NCI-H82 (cell line): ENCODE results near the gene PTGER4.
"Not testable (repeated sequence)": the region's sequence is repeated elsewhere in the genome, so short reads cannot be mapped to it uniquely, and the experiment has no call there.

Source experiments
- DNase-seq: peaks from one replicate; lab custom pipeline; 2025; lab: John Stamatoyannopoulos, UW

PTGER4 gene

DNA sequence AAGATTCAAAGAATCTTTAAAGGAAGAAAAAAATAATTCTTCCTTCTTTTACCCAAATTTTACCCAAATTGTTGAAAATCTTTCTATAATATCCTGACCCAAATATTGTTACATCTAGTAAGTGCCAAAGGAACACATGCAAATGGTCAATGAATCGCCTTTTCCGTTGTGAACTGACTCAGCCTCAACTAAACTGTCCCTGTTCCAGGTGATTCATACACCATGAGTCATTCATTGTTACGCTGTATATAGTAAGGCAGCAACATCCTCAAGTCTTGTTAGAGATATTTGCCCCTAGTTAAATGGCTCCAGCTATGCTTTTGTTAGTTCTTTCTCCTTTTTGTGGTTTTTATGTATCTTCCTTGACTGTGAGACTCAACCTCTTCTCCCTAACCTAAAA, 9.7 kb downstream of the PTGER4 start:
- DNase-seq: no peak

DNA sequence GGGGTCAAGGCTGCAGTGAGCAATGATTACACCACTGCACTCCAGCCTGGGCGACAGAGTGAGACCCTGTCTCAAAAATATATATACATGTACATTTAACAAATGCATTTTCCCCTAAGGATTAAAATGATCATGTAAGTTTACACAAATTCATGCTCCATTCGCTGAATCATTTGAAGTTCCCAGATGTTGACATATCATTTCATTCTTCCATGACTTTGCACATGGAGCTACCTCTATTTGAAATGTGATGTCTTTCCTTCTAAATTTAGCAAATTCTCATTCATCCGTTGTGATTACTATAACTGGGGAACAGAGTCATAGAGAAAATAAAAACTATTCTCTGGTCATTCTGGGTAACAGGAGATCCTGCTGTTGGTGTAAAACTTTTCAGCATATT, 10.6 kb downstream of the PTGER4 start:
- no peak for DNase-seq

DNA sequence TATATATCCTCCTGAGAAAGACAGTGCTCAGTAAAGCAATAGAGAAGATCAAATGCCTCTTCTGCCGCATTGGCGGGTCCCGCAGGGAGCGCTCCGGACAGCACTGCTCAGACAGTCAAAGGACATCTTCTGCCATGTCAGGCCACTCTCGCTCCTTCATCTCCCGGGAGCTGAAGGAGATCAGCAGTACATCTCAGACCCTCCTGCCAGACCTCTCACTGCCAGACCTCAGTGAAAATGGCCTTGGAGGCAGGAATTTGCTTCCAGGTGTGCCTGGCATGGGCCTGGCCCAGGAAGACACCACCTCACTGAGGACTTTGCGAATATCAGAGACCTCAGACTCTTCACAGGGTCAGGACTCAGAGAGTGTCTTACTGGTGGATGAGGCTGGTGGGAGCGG, 12.2 kb downstream of the PTGER4 start:
- no peak for DNase-seq

DNA sequence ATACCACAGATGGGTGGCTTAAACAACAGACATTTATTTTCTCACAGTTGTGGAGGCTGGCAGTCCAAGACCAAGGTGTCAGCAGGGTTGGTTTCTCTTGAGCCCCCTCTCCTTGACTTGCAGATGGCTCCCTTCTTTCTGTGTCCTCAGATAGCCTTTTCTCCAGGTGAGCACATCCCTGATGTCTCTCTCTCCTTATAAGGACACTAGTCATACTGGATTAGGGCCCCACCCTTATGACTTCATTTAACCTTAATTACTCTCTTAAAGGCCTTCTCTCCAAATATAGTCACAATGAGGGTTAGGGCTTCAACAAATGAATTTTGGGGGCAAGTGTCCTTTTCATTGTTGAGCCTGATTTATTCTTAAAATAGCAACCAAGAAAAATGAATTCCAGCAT, 14.7 kb downstream of the PTGER4 start:
- DNase-seq: no peak

DNA sequence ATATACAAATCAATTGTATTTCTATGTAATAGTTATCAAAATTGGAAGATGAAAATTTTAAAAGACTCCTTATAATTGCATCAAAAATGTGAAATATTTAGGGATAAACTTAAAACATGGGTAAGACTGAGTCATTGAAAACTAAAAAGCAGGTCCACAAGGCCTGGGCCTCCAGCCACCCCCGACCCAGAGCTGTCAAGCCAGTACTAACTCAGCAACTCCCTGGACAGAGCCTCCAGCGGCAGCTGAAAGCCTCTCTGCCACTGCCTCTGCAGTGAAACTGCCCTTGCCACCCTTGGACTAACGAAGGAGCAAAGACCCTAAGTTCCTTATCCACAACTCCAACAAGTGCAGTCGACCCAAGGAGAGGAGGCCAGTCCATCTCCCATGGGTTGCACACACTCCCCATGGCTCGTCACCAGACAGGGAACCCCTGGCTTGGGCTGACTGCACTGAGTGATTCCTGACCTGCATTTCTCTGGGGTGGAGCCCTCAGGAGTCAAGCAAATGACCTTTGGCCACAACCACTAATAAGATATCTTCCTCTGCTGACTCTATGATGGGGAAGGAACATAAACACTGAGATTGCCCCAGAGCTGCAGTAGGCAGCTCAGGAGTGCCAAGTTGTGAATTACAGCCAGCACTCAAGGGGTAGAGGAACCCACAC, 20.5 kb downstream of the PTGER4 start:
- no peak for DNase-seq

DNA sequence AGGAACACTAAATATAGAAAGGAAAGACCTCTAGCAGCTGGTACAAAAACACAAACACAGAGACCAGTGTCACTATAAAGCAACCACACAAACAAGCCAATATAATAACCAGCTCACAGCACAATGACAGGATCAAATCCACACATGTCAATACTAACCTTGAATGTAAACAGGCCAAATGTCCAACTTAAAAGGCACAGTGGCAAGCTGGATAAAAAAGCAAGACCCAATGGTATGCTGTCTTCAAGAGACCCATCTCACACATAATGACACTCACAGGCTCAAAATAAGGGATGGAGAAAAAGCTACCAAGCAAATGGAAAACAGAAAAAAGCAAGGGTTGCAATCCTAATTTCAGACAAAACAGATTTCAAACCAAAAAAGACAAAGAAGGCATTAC, 22.3 kb downstream of the PTGER4 start:
- DNase-seq: not testable (repeated sequence)

DNA sequence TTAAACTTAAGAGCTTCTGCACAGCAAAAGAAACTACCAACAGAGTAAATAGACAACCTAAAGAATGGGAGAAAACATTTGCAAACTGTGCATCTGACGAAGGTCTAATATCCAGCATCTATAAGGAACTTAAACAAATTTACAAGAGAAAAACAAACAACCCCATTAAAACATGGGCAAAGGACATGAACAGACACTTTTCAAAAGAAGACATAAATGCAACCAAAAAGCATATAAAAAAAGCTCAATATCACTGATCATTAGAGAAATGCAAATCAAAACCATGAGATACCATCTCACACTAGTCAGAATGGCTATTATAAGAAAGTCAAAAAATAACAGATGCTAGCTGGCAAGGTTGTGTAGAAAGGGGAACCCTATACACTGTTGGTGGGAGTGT, 25.8 kb downstream of the PTGER4 start:
- not testable (repeated sequence) for DNase-seq

DNA sequence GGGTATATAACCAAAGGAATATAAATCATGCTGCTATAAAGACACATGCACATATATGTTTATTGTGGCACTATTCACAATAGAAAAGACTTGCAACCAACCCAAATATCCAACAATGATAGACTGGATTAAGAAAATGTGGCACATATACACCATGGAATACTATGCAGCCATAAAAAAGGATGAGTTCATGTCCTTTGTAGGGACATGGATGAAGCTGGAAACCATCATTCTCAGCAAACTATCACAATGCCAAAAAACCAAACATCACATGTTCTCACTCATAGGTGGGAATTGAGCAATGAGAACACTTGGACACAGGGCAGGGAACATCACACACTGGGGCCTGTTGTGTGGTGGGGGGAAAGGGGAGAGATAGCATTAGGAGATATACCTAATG, 30.9 kb downstream of the PTGER4 start:
- not testable (repeated sequence) for DNase-seq

DNA sequence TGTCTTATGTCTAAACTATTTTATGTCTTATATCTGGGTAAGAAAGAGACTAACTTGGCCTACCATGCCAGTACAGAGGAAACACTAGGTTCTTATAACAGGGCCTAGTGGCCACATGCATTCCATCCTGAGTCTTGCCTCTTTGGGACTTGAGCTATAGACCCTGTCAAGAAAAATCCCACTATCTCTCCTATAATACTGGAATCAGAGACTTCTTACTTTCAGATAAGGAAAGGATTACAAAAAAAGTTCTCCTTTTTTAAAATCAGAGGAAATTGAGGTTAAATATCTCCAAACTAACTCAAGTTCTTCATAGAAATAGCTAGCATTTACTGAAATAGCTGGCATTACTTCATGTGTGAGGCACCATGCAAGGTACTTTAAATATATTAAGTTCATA, 34.3 kb downstream of the PTGER4 start:
- DNase-seq: no peak

DNA sequence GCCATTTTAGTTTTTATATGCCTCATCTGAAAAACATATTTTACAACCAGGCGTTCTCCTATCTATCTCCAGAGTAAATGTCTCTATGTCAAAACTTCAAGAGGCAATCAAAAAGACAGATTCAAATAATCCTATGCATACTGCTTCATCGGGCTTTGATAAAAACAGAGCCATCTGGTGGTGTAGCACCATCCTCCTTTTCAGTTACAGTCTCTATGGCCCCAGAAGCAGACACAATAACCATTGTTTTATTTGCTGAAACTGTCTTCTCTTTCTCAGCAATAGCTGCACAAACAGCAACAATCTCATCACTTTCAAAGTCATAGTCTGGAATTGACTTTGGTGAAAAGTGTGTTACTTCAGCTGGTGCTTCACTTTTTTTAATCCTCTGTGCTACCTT, 36.3 kb downstream of the PTGER4 start:
- DNase-seq: peak; percentile 12

DNA sequence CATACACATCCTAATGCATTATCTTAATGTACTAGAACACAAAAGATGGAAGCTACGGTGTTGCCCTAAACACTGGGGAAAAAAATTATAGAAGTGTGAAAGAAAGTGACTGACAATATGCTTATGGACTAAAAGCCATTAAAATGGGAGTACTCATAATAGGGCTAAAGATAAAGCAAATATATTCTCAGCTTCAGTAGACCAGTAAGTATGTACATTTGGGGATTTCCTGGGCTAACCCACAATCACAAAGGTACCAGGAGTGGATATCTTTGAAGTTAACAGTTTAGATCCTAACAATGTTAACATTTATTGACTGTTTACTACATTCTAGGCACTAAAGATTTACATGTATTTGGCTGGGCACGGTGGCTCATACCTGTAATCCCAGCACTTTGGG, 36.9 kb downstream of the PTGER4 start:
- no peak for DNase-seq

DNA sequence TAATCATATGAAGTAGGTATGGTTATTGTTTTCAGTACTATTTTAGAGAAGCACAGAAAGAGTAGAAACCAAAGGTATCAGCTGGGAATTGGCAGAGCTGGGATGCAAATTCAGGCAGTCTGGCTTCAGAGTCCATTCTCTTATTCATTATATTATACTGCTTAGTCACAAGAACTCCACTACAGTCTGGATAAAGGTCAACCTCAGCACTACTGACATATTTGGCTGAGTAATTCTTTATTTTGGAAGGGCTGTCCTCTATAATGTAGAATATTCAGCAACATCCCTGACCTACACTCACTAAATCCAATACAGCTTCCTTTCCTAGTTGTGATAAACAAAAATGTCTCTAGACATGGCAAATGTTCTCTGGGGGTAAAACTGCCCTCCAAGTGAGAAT, 37.6 kb downstream of the PTGER4 start:
- no peak for DNase-seq

DNA sequence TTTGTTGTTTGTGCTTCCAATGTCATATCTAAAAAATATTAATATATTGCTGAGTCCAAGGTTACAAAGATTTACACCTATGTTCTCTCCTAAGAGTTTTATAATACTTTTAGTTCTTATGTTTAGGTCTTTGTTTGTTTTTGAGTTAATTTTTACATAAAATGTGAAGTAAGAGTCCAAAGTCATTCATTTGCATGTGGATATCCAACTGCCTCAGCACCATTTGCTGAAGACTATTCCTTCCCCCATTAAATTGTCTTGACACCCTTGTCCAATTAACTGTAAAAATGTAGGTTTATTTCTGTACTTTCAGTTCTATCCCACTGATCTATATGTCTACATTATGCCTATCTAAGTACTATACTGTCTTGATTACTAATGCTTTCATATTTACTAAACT, 40.4 kb downstream of the PTGER4 start:
- no peak for DNase-seq

DNA sequence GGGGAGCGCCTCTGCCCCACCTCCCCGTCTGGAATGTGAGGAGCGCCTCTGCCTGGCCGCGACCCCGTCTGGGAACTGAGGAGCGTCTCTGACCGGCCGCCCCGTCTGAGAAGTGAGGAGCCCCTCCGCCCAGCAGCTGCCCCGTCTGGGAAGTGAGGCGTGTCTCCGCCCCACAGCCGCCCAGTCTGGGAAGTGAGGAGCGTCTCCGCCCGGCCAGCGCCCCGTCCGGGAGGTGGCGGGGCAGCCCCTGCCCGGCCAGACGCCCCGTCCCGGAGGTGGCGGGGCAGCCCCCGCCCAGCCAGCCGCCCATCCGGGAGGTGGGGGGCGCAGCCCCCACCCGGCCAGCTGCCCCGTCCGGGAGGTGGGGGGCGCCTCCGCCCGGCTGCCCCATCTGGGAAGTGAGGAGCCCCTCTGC, 42.8 kb downstream of the PTGER4 start:
- DNase-seq: not testable (repeated sequence)

DNA sequence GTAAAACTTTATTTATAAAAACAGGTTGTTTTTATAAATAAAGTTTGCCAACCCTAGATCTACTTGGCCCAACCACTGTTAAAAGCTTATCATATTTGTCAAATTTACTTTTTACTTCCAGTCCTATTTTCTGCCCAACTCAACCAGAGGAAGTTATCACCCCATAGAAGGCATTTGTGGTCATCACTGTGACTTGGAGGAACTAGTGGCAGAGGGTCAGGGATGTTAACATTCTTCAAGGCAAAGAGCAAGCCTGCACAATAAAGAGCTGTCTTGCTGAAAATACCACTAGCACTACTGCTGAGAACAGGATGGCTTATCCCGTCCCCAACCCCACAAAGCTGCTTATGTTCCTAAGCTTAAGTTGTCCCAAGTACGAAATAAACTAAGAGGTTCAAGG, 53.7 kb downstream of the PTGER4 start:
- peak; percentile 60 for DNase-seq

DNA sequence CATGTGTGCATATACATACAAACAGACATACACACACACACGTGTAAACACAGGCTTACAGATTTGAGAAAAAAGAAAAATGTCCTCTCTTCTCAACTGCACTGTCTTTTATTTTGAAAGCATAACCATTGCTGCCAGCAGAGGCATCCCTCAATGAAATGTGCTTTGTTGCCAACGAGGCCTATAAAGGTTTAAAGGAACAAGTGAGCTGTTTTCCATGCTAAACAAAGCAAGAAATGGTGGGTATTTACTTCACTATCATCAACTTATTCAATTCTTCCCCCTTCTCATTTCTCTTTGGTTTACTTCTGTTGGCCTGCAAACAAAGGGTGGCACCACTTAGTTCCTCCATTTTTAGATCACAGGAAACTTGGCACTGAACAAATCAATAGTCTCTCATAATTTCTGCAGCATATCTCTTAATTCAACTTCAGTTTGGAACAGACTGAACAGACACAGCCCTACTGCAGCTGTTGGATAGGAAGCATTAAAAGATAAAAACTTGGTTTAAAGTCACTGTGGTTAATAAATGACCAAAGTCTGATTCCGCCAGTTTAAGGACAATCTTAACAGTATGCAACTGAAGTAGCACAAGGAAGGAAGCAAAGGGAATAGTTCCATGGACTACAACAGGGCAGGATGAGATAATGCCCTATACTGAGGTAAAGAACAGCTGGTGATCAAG, 54.3 kb downstream of the PTGER4 start:
- peak; percentile 26 for DNase-seq

DNA sequence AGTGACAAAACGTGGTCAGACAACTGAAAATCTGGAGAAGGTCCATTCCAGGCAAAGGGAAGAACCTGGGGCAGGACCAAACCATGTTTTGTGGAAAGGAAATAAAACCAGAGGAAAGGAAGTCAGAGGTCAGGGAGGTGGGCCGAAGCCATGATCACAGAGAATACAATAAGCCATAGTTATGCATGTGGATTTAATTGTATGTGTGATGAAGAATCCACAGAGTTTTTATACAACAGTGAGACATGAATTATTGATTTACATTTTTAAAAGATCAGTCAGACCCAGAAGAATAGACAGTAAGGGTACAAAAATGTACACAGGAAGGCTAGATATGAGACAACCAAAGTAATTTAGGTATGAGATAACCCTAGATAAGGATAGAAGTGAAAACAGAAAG, 55.3 kb downstream of the PTGER4 start:
- DNase-seq: no peak

DNA sequence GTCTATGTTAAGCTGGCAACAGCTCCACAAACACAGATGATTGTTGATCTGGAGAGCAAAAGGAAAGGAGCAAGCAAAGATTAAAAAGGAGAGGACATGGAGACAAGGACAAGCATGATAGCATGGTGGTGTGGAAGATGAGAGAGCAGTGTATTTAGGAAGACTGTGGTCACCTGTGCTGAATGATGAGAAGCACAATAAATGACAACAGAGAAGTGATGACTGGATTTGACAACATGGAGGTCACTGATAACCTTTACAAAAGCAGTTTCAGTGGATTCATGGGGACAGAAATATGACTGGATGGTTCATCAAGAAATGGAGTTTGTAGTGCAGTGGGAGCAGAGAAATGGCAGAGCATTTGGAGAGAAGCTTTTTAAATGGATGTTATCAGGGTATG, 55.9 kb downstream of the PTGER4 start:
- DNase-seq: no peak

DNA sequence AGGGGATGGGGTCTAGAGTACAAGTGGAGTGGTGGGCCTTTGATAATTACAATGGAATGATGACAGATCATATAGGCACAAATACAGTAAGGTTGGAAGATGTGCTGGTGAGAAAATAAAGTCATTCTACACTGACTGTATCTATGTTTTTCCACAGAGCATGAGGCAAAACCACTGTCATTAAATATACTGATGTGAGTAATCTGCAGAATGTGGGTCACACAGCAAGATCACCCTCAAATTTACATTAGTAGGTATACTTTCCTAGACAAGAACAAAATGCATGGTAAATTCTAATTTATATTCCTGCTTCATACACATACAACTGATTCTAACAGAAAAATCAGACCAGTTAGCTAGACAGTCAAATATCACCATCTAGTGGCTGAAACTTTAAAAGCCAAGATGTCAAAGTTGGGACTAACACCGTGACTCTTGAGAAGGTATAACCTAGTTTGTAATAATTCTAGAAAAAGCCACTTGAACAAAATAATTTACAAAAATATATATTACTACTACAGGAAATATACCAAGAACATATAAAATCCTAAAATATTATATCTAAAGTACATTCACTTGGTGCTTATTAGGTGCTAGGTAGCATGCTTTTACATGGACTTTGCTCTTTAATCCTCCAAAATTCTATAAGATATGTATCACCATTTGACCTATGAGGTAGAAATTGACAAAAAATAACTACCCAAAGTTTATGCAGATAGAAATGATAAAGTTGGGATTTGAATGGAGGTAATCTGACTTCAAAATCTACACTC, 56.6 kb downstream of the PTGER4 start:
- peak; percentile 38 for DNase-seq

DNA sequence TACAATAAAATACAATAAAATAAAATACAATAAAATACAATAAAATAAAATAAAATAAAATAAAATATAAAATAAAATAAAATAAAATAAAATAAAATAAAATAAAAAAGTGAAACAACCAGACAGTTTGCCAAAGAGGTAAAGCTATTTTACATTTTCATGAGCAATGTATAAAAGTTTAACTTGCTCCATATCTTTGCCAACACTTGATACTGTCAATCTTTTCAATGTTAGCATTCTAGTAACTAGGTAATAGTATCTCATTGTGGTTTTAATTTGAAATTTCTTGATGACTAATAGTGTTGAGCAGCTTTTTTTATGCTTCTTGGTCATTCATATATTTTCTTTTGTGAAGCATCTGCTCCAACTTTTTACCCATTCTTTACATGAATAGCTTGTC, 58.8 kb downstream of the PTGER4 start:
- DNase-seq: no peak
